ENCODE results near the gene CDK5.

DNA sequence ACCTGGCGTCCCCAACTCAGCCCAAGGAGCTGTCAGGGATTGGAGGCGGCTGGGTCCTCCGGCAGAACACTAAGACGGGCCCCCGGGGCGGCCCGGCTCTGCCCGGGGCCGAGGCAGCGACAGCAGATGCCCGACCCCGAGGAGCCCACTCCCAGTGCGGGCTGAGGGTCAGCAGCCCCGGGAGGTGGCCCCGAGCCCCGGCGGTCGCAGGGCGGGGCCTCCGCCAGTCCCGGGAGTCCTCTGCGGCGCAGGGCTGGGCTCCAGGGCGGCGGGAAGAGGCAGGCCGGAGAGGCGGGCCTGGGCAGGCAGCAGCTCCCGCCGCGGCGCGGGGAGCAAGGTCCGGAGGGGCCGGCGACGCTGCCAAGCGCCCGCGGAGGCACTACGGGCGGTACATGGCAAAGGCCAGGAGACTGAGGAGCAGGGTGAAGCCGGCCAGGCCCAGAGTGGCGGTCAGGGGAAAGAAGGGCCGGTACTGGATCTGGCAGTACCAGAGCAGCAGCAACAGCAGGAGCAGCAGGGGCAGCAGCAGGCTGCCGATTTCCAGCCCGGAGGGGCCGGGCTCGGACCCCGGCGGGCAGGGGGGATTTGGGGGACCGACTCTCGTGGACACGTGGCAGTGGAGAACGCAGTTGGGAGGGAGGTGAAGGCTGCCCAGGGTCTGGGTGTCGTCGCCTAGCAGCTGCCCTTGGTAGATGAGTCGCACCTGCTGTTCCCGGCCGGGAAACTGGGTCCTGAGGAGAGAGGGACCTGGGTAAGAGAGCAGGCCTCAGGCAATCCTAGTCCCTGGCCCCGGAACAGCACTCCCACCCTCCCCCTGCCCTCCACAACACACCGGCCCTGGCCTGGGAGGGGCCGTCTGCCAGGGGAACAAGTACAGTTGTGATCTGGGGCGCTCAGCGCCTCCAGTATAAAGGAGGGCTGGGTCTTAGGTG is 23.7 kb upstream of the CDK5 start:
- TF ChIP-seq TAF1 (IDR thresholded peaks at IDR 0.05; ENCODE audit: borderline replicate concordance, insufficient read depth, low read length) (no peak), POLR2AphosphoS5 (IDR thresholded peaks at IDR 0.05; ENCODE audit: low read depth, low read length) (no peak)
